ENCODE measurements around the gene ACSS1.

DNA sequence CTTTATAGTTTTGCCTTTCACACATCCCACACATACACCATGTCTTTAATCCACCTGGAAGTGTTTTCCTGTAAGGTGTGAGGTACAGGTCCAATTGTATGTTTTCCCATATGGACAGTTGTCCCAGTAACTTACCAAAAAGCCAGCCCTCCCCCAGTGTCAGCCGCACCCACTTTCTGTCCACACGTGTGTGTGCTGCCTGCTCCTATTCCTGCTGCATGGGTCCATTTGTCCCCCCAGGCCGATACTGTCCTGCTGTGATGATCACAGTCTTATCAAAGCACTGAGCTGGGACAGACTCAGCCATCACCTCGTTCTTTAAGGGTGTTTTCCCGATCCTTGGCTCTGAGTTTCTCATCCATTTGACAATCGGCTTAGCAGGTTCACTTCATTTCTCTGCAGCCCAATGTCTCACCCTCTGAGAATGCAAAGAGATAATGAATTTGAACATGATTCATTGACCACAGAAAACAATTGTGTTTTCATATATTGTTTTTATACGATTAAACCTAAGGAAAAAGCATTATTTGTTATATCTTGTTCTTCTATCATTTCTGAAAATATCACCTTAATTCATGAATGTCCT, 14.4 kb upstream of the ACSS1 start:
- TF ChIP-seq, protein P1, sequence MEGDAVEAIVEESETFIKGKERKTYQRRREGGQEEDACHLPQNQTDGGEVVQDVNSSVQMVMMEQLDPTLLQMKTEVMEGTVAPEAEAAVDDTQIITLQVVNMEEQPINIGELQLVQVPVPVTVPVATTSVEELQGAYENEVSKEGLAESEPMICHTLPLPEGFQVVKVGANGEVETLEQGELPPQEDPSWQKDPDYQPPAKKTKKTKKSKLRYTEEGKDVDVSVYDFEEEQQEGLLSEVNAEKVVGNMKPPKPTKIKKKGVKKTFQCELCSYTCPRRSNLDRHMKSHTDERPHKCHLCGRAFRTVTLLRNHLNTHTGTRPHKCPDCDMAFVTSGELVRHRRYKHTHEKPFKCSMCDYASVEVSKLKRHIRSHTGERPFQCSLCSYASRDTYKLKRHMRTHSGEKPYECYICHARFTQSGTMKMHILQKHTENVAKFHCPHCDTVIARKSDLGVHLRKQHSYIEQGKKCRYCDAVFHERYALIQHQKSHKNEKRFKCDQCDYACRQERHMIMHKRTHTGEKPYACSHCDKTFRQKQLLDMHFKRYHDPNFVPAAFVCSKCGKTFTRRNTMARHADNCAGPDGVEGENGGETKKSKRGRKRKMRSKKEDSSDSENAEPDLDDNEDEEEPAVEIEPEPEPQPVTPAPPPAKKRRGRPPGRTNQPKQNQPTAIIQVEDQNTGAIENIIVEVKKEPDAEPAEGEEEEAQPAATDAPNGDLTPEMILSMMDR (IDR thresholded peaks at IDR 0.05) = no peak
- TF ChIP-seq EZH2 (IDR thresholded peaks at IDR 0.05) = no peak
- no peak for TF ChIP-seq EZH2phosphoT487 (IDR thresholded peaks at IDR 0.05)

All from neural progenitor cell (in vitro differentiated cells).